Astrocyte of the cerebellum (primary cell): Measurements from ENCODE around the gene XPR1.
"Not testable (repeated sequence)": the region's sequence is repeated elsewhere in the genome, so short reads cannot be mapped to it uniquely, and the experiment has no call there.

Experiments
- DNase-seq: peaks from one replicate; pipeline ENCODE4 v3.0.0-alpha.2; 2011; ENCODE audit warnings: low read depth
- H3K4me3 ChIP-seq: 2 replicates; pipeline ENCODE4 v1.5.1; 2011; ENCODE audit warnings: mild to moderate bottlenecking, low read depth, low read length, moderate library complexity
- in situ Hi-C: cut with HindIII; loops from 2 replicates; pipeline ENCODE4 v1.10.0; 2017; ENCODE audit warnings: low sequenced_read_pairs
- TF ChIP-seq, protein P1 (sequence below): IDR thresholded peaks from 2 replicates; pipeline ENCODE4 v1.5.1; 2012; ENCODE audit warnings: low read length, low read depth, moderate library complexity, mild to moderate bottlenecking; ENCODE audit errors: missing control alignments

The XPR1 gene

DNA sequence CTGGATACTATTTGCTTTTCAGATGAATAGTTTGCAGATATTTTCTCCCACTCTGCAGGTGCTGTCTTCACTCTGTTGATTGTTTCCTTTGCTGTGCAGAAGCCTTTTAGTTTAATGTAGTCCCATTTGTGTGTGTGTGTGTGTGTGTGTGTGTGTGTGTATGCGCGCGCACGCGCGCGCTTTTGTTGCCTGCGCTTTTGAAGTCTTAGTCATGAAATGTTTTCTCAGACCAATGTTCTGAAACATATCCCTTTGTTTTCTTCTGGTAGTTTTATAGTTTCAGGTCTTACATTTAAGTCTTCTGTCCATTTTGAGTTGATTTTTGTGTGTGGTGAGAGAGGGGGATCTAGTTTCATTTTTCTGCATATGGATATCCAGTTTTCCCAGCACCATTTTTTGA lies 63.5 kb downstream of the XPR1 start:
- no peak for DNase-seq
- in situ Hi-C loops: no loop called here
- TF ChIP-seq, protein P1, sequence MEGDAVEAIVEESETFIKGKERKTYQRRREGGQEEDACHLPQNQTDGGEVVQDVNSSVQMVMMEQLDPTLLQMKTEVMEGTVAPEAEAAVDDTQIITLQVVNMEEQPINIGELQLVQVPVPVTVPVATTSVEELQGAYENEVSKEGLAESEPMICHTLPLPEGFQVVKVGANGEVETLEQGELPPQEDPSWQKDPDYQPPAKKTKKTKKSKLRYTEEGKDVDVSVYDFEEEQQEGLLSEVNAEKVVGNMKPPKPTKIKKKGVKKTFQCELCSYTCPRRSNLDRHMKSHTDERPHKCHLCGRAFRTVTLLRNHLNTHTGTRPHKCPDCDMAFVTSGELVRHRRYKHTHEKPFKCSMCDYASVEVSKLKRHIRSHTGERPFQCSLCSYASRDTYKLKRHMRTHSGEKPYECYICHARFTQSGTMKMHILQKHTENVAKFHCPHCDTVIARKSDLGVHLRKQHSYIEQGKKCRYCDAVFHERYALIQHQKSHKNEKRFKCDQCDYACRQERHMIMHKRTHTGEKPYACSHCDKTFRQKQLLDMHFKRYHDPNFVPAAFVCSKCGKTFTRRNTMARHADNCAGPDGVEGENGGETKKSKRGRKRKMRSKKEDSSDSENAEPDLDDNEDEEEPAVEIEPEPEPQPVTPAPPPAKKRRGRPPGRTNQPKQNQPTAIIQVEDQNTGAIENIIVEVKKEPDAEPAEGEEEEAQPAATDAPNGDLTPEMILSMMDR: no peak
- H3K4me3 ChIP-seq: no peak overlapping the region

DNA sequence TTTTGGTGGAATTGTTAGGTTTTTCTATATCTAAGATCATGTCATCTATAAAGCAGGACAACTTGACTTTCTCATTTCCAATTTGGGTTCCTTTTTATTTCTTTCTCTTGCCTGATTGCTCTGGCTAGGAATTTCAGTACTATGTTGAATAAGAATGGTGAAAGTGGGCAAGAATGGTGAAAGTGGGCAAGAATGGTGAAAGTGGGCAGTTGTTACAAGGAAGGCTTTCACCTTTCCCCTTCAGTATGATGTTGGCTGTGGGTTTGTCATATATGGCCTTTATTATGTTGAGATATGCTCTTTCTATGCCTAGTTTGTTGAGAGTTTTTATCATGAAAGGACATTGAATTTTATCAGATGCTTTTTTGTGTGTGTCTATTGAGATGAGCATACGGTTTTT lies 64.5 kb downstream of the XPR1 start:
- in situ Hi-C loops: no loop called here
- H3K4me3 ChIP-seq: no peak overlapping the region
- DNase-seq: no peak
- TF ChIP-seq, protein P1: no peak

DNA sequence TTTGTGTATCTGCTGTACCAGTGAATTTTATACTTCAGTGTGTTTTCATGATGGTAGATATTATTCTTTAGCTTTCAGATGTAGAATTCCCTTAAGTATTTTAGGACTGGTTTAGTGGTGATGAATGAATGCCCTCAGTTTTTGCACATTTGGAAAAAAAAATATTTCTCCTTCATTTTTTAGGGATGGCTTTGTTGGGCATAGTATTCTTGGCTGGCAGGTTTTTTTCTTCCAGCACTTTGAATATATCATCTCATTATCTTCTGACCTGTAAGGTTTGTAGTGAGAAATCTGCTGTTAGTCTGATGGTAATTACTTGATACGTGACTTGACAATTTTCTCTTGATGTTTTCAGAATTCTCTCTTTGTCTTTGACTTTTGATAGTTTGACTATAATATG lies 66.8 kb downstream of the XPR1 start:
- in situ Hi-C loops: no loop called here
- H3K4me3 ChIP-seq: no peak overlapping the region
- DNase-seq: no peak
- TF ChIP-seq, protein P1: no peak

DNA sequence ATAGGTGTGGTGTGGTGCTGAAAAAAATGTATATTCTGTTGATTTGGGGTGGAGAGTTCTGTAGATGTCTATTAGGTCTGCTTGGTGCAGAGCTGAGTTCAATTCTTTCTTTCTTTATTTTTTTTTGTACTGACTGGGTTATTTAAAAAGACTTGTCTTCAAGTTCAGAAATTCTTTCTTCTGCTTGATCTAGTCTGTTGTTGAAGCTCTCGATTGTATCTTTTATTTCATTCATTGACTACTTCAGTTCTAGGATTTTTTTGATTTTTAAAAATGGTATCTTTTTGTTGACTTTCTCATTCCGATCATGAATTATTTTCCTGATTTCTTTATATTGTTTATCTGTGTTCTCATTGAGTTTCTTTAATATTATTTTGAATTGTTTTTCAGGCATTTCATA lies 70.6 kb downstream of the XPR1 start:
- in situ Hi-C loops, DNase-seq, H3K4me3 ChIP-seq: not testable (repeated sequence)

DNA sequence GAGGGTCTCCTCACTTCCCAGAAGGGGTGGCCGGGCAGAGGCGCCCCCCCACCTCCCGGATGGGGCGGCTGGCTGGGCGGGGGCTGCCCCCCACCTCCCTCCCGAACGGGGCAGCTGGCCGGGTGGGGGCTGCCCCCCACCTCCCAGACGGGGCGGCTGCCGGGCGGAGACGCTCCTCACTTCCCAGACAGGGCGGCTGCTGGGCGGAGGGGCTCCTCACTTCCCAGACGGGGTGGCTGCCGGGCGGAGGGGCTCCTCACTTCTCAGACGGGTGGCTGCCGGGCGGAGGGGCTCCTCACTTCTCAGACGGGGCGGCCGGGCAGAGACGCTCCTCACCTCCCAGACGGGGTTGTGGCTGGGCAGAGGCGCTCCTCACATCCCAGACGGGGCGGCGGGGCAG lies 78.9 kb downstream of the XPR1 start:
- H3K4me3 ChIP-seq, in situ Hi-C loops, DNase-seq: not testable (repeated sequence)

DNA sequence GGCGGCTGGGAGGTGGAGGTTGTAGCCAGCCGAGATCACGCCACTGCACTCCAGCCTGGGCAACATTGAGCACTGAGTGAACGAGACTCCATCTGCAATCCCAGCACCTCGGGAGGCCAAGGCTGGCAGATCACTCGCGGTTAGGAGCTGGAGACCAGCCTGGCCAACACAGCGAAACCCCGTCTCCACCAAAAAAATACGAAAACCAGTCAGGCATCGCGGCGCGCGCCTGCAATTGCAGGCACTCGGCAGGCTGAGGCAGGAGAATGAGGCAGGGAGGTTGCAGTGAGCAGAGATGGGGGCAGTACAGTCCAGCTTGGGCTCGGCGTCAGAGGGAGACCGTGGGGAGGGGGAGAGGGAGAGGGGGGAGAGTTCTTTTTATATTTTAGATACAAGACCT lies 79.4 kb downstream of the XPR1 start:
- DNase-seq, in situ Hi-C loops, H3K4me3 ChIP-seq: not testable (repeated sequence)

DNA sequence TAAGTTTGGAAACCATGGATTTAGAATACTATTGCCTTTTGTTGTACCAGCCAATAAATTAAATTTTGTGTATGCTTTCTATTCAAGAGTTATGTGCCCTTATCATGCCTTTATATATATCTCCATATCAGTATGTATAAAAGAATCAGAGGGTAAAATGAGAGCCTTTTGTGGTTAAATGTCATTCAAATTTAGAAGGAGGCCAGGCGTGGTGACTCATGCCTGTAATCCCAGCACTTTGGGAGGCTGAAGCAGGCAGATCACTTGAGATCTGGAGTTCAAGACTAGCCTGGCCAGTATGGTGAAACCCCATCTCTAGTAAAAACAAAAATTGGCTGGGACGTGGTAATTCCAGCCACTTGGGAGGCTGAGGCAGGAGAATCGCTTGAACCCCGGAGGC lies 88.9 kb downstream of the XPR1 start:
- in situ Hi-C loops: no loop called here
- H3K4me3 ChIP-seq: no peak overlapping the region
- TF ChIP-seq, protein P1: no peak
- no peak for DNase-seq

DNA sequence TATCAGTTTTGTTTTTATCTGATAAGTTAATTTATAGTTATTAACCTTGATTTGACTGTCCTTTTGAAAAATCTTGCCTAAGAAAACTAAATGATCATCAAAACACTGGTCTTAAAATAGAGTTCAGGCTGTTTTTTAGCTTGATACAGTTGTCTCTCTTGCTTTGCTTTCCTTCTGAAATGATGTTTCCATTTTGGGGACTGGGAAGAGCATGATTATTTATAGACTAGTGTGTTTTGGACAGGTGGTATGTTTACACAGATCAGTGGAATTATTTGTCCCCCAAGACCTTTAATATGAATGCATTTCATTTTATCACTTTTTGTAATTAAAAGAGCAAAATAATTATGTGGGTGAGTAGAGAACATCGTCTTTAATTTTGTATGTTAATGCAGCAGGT lies 90.8 kb downstream of the XPR1 start:
- no peak for DNase-seq
- no peak overlapping the region for H3K4me3 ChIP-seq
- in situ Hi-C loops: no loop called here
- TF ChIP-seq, protein P1: no peak
